Measurements from ENCODE around the gene RFX7.

DNA sequence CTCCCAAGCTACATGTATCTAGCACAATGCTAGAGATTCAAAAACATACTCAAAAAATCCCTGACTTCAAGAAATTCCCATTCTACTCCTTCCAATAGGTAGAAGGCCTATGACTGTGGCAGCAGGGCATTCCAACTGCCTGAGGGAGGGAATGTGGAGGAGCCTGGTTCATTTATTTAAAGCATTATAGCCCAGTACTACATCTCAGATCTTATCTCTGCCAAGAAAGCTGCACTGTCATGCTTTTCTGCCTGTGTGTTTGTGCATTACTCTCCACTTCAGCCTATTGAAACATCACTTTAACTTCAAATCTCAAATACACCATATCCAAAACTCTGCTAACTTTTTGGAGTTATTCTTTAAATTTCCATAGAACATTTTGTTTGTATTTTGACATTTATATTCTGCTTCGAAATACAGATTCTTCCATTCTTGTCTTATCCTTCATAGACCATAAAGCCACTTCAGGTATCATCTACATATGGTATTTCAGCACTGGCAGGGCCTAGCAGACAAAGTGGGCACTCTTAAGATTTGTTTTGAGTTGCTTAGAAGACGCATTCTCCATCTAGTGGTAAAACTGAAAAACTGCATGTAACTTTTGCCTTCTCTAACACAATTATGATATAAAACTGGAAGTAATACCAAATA lies 191.2 kb downstream of the RFX7 start:
- TF ChIP-seq, protein P1, sequence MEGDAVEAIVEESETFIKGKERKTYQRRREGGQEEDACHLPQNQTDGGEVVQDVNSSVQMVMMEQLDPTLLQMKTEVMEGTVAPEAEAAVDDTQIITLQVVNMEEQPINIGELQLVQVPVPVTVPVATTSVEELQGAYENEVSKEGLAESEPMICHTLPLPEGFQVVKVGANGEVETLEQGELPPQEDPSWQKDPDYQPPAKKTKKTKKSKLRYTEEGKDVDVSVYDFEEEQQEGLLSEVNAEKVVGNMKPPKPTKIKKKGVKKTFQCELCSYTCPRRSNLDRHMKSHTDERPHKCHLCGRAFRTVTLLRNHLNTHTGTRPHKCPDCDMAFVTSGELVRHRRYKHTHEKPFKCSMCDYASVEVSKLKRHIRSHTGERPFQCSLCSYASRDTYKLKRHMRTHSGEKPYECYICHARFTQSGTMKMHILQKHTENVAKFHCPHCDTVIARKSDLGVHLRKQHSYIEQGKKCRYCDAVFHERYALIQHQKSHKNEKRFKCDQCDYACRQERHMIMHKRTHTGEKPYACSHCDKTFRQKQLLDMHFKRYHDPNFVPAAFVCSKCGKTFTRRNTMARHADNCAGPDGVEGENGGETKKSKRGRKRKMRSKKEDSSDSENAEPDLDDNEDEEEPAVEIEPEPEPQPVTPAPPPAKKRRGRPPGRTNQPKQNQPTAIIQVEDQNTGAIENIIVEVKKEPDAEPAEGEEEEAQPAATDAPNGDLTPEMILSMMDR (IDR thresholded peaks at IDR 0.05), result peak; percentile 37 to 68 (median 55)
- TF ChIP-seq POLR2A (IDR thresholded peaks at IDR 0.05), result no peak
- TF ChIP-seq EP300 (IDR thresholded peaks at IDR 0.05), result no peak
